SK-N-SH treated with all-trans-retinoic acid at 6 μM for 48 hours (cell line): ENCODE results near the gene PSG7.
"Not testable (repeated sequence)": the region's sequence is repeated elsewhere in the genome, so short reads cannot be mapped to it uniquely, and the experiment has no call there.

Source experiments
- ARNTL ChIP-seq: fragments of 450-650 bp; formaldehyde crosslinking; IDR thresholded peaks from 2 replicates; pipeline ENCODE4 v1.5.0; 2020; ENCODE audit warnings: low read depth, mild to moderate bottlenecking, moderate library complexity, borderline replicate concordance
- PATZ1 ChIP-seq: fragments of 250-450 bp; sonication (Bioruptor Pico); IDR thresholded peaks from 2 replicates; pipeline ENCODE4 v1.8.0; 2020; ENCODE audit warnings: mild to moderate bottlenecking, moderate library complexity, borderline replicate concordance
- TCF4 ChIP-seq: fragments of 250-450 bp; sonication (Bioruptor Pico); IDR thresholded peaks from 2 replicates; pipeline ENCODE4 v1.8.0; 2021; ENCODE audit warnings: mild to moderate bottlenecking, moderate library complexity, borderline replicate concordance

- not testable (repeated sequence) for TF ChIP-seq TCF4; ARNTL (CRISPR knock-in tag); PATZ1 (CRISPR knock-in tag)
These were observed 49.0 kb downstream of the PSG7 start for GRCh38 chr19:42887876-42888445.
